Activated T-helper 9 cell treated with anti-CD3 and anti-CD28 coated beads, Interleukin-2, amount 50 U/mL, for 16 hours (primary cell): ENCODE data around the gene LRRC40.
A peak's percentile ranks its signal among the peaks of the same experiment; 100 is the strongest.
"Not testable (repeated sequence)": the region's sequence is repeated elsewhere in the genome, so short reads cannot be mapped to it uniquely, and the experiment has no call there.

Experiments
- DNase-seq: peaks from one replicate; pipeline ENCODE4 v3.0.0-alpha.2; 2020; ENCODE audit warnings: low read depth

The LRRC40 gene

DNA sequence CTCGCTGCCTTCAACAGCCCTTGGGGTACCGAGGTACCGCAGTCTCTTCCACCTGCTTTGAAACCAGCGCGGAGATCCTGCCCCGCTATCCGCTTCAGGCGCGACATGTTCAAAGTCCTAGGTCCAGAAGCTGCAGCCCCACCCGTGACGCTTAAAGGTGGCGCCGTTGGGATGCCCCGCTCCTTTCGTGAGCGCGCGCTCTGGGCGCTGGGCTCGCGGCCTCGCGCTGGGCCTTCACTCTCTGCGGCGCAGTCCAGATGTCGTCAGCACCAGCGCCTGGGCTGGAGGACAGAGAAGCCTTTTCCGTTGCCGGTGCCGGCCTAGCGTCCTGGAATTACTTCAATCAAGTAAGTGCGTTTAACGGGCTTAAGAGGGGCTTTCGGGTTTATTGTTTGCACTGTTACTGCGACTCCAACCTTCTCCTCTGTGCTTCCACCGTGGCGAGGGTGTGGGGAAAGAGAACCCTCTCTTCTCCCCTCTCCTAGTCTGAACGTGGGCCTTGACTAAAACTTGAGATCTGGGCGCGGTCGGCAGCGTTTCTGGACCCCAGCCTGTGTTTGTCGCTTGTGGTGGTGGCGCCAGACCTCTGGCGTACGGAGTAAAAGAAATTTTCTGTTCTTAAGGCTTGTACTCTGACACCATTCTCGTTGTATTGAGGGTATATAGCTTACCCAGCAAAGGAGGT is at the start of gene LRRC40:
Gene LRRC40, minus strand, starts transcription at position 146 of the 685 bp plus-strand sequence. Its CDS starts 39 bp downstream, at position 107.
- DNase-seq = peak; percentile 93

DNA sequence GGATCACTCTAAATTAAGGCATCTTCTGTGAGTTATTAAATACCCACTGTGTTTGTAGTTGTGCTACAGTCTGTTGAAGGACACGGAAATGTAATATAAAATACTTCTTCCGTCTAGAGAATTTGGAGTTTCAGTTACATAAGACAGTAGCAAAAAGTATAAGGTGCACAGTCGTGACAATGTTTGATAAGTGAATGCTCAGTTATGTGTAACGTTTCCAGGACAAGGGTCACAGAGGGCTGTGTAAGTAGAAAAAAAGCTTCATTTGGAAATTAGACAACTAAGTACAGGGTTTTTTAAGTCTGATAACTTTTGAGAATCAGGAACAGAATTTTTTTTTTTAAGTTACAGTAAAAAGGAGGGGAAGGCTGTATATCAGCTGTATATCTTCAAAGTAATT is 43.4 kb upstream of the LRRC40 start:
- no peak for DNase-seq

DNA sequence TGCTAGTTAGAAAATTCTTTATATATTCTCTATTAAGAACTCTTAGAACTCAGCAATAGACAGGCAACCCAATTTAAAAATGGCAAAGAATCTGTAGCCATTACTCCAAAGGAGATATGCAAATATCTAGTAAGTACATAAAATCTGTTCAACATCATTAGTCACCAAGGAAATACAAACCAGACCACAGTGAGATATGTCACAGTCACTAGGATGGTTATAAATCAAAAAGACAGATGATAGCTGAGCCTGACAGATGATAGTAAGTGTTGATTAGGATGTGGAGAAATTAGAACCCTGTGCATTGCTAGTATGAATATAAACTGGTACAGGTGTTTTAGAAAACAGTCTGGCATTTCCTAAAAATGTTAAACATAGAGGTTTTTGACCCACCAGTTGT is 42.4 kb upstream of the LRRC40 start:
- DNase-seq = no peak

DNA sequence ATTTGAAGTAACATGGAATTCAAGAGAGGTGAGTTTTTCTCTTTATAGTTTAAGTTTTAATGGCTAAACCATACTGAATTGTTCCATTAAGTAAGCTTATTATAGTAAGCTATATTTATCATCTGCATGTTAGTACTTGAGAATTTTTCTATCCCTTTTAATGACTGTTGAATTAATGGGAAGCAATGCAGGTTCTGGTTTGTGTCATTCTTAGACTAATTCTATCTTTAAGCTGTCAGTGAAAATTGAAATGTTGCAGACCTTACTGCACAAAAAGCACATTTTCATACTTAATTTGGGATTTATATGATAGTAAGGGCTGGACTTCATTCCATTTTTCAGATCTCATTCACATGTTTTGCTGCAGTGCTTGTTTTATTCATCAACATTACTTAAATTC is 41.7 kb upstream of the LRRC40 start:
- DNase-seq = no peak

DNA sequence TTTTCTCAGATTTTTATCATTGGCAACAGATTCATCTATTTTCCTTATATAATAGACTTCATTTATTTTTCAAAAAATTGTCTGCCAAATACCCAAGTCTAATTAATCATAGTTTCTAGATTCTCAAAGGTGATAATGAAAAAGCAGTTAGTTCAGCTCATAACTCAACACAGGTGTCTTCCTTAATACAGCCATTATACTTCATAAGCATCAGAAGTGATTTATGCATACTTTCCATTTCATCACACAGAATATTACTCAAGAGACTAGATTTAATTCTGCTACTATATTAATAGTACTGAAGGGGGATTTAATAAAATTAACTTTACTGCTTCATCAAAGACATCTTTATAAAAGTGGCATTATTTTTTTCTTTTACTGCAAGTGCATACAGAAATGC is 34.6 kb upstream of the LRRC40 start:
- no peak for DNase-seq

DNA sequence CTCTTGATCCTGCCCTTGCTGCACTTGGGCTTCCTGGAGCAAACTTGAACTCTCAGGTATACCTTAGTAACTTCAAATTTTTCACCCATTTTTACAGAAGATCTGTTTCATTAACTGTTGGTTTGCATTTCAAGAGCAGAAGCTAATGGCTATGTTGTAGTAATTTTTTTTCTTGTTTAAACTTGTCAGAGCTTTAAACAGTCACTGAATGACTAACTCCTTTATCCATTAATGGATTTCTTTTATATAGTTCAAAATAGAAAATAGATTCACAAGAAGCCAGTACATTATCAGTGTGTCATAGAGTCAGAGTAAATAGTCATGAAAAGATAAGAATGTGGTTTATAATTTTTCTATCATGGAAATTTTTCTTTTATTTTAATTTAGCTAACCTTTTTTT is 29.4 kb upstream of the LRRC40 start:
- no peak for DNase-seq

DNA sequence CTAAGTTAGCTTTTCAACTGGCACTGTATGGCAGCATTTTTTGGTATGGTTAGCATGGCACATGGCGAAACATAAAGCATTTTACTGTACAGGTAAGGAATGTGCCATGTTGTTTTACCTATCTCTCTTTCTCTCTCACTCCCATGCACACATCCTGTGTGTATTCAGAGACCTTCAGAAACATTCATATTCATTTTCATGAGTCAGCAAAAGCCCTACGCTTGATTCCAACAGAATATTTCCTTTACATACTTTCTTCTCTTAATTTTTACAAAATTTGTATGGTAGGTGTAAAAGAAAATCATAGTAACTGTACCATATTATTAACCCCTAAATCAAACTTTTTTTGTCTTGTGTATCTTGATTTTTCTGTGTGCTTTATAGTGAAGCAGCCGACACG is 26.1 kb upstream of the LRRC40 start:
- DNase-seq = no peak

DNA sequence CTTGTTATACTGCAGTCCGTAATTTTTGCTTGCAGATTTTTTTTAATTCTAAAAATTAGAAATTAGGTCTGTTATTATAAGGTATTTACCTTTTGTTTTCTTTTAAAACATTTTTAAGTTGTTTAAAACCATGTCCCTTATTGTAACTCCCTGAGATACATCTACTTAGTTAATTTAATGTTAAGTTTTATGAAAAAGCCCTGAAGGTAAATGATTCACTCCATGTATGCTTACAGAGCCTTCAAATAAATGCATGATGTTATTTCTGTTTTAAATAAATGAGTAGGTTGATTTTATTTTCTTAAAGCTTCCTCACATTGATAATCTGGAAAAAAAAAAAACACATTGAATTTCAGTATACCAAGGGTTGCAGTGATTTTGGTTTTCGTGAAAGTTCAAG is 23.3 kb upstream of the LRRC40 start:
- no peak for DNase-seq

DNA sequence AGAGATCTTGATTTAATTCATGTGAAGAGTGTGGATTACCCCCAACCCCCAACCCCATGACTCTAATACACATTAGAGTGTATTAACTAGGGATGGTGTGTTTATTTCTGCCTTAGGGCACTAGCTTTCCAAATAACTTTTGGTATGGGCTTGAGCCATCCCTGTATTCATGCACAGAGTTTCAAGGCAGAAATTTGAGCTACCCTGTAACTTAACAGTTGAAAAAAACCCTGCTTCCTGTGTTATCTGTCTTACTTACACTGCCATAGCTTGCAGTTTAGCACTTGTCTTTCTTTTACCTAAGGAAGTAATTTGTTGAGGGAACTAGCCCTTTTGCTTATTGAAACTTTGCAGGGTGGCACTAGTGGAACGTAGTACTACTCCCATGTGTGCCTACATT is 22.1 kb upstream of the LRRC40 start:
- no peak for DNase-seq

DNA sequence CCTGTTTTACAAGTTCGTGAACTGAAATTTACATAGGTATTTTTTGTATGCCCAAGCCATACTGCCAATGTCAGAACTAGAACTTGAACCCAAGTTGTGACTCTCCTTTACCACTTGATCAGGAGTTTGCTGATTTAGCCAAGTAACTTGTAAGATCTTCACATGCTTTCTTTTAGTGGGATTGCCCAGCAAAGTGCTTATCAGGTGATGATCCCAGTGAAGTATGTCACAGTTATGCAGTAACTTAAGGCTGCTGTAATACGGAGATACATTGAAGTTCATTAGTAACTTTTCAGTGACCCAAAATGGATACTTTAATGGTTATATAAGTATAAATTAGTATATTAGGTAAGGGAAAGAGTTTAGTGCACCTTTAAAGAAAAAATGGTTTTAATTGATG is 19.6 kb upstream of the LRRC40 start:
- no peak for DNase-seq

DNA sequence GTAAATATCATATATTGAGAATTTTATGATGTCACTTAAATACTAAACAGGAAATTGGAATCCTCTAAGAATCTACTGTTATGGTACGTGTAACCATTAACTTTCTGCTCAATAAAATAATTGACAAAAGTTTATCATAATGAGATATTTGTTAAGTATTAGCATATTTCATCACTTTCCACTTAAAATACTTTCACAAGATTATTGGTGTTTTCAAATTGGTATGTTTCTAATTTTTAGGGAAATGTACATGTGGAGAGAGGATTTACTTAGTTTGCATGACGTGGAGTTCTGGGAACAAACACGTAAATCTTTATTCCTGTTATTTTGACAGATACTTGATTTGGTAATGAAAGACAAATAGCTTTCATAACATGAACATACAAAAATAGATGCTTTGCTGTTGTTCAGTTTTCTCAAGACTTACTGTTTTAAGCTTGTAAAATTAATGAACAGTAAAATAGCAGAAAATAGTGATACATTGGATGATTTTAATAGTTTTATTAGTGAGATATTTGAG is 17.4 kb upstream of the LRRC40 start:
- no peak for DNase-seq

DNA sequence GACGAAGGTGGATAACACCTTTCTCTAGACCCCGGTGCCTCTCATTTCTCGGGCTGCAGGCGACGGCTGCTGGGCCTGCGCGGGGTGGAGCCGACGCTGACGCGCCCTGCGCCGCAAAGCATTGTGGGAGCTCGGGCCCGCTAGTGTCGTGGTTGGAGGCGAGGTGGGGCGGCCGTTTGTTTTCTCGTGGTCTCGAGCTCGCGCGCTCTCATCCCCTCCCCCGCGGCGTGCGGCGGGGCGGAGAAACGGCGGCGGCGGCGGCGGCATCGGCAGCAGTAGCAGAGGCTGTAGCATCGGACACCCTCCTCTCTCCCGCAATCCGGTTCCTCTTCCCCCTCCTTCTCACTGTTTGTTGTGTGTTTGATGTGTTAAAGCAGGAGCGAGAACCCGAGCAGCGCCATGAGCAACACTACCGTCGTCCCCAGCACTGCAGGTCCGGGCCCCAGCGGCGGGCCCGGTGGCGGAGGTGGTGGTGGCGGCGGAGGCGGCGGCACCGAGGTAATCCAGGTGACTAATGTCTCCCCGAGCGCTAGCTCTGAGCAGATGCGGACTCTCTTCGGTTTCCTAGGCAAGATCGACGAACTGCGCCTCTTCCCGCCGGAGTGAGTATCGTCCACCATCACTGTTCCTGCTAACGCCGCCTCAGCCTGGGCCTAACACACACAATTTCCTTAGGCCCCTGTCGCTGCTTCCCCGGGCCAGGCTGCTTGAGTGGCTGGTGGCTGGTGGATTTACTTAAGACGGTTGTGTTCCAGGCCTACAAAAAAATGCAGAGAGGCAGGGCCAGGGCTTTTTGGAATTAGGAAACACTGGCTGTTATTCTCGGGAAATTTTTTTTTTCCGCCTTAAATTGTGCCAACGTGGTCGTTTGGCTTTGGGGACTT is 16.1 kb upstream of the LRRC40 start, which contains the start of gene SRSF11:
Gene SRSF11, plus strand, starts transcription at position 143 of the 884 bp plus-strand sequence. Its CDS starts 257 bp downstream, at position 400.
- peak; percentile 97 for DNase-seq

DNA sequence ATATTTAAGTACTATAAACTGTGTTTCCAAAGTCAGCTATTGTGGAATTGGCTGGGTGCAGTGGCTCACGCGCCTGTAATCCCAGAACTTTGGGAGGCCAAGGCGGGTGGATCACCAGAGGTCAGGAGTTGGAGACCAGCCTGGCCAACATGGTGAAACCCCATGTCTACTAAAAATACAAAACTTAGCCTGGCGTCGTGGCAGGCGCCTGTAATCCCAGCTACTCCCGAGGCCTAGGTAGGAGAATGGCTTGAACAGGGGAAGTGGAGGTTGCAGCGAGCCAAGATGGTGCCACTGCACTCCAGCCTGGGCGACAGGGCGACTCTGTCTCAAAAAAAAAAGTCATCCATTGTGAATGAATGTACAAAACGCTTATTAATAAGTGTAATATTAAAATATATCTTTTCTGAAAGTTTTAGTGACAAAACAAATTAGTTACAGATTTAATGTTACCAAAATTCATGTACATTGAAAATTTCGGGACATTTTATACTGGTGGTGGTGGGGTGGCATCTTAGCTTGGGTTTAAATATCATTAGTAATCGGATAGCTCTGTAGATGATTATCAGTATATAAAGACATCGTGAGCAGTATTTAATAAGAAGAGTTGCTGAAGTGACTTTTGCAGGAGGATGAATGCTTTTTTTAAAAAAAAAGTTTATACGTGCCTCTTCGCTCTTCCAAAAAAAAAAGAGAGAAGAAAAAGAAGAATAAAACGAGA is 15.3 kb upstream of the LRRC40 start:
- no peak for DNase-seq

DNA sequence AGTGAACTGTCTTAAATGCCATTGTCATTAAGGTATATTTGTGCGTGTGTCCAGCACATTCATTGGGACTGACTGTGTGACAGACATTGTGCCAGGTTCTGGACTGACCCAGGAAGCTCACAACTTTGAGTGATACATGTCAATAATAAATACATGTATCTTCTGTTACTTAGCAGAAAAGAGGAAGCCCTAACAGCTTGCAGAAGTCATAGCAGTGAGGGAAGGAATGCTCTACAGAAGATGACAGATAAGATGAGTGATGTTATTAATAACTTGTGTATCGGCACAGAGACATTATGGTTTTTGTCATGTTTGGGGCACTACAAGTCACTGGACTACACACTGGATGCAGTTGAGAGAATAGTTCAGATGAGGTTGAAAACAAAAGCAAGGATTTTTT is 14.6 kb upstream of the LRRC40 start:
- DNase-seq = no peak

DNA sequence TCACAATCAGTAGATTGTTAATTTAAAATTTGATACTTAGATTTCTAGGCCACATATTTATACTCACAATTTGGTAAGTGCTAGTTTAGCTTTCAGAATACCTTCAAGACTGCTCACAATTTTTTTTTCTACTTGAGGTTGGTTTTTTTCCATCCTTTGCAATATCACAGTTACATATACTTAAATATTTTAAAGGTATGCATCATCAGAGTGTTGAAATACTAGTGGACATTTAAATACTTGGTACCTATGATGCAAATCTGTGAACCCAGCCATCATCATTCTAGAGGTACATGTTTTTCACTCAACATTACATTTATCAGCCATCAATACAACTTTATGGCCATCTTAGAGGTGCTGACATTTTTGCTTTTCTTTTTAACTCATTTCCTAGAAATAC is 6.2 kb upstream of the LRRC40 start:
- DNase-seq = no peak

DNA sequence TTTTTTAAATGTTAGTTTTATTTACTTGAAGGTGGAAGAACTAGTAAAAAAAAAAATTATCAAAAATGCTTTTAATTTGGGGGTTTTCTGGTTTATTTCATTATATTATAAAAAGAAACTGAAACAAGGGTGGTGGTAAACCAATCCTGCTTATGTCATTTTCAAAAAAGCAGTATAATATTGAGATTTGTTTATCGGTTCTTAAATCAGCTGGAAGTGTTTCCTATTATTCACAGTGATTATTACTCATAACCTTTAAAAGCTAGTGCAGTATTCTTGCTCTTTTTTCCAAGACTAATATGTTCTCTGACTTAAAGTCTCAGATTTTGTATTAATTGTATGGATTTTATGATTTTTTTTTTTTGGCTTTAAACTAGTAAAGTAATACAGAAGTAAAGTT is 5.4 kb upstream of the LRRC40 start:
- no peak for DNase-seq

DNA sequence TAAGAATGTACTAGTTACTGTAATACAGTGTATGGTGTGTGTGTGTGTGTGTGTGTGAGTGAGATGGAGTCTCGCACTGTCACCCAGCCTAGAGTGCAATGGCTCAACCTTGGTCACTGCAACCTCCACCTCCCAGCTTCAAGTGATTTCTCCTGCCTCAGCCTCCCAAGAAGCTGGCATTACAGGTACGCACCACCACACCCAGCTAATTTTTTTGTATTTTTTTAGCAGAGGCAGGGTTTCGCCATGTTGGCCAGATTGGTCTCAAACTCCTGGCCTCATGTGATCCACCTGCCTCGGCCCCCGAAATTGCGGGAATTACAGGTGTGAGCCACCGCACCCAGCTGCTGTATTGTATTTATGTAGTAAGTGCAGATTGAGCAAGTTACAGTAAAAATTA is 2.9 kb upstream of the LRRC40 start:
- DNase-seq = no peak

DNA sequence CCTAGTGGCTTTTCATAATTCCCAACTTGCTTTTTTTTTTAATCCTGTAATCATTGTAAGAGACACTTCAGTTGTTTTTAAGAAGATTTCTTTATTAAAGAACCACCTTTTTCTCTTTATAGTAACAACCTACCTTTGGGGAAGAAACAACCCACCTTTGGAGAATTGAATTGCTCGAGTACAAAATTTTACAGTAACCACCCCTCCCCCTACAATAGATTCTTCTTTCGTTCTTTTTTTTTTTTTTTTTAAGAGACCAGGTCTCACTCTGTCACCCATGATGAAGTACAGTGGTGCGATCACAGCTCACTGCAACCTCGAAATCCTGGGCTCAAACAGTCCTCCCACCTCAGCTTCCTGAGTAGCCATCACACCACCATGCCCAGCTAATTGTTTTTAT is 2.1 kb upstream of the LRRC40 start:
- no peak for DNase-seq

DNA sequence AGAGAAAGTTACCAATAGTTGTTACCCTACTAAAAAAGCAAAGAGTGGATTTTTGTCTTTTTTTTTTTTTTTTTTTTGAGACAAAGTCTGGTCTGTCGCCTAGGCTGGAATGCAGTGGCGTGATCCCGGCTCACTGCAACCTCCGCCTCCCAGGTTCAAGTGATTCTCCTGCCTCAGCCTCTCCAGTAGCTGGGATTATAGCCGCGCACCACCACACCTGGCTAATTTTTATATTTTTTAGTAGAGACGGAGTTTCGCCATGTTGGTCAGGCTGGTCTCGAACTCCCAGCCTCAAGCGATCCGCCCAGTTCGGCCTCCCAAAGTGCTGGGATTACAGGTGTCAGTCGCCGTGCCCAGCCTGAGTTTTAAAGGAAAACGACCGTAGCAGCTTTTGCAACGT is 1.5 kb upstream of the LRRC40 start:
- not testable (repeated sequence) for DNase-seq

DNA sequence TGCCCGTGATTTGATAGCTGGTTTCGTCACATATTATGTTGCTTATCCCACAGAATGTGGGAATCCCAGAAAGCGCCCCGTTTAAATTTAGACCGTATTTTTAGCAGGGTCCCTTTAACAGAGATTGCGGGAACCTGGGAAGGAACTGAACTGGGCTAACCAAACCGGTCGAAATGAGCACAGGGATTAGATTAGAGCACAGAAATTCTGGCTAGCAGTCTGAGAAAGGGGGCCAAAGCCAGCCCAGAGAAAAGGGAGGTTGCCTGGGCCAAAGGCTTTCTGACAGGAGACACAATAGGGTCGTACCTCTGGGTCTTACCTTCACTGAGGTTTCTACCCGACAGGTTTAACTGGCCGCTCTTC is 327 bp downstream of the LRRC40 start:
- no peak for DNase-seq

DNA sequence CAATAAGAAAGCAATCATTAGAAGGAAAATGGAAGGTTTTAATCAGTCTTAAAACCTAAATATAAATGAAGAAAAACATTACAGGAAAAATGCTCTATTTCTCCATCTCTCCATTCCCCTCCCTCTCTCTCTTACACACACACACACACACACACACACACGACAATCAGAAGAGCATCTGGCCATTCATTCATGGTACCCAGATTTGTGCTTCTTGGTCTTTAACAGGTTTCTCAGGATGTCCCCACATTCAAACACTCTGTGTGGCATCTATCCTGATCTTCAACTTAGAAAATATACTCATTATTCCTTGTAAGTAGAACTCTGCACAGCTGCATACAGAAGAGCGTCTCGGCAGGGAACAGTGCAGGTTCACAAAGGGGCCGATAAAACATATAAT is 779 bp downstream of the LRRC40 start:
- no peak for DNase-seq

DNA sequence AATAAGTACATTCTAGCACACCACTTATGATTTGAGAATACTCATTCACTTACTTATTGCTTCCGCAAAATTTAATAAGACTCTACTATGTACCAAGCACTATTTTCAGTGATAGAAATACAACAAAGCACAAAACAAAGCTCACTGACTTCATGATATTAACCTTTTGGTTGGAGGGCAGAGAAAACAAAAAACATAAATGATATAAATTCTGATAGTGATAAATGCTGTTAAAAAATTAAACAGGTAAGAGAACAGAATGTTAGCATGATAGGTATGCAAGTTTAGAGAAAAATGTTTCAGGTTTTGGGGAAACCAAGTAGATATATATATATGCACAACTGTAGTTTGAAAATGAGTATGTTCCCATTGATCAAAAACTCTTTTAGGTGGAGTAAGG is 1.2 kb downstream of the LRRC40 start:
- no peak for DNase-seq
